Inflammatory macrophage (primary cell): Measurements from ENCODE around the gene FOSL2.

Experiments
- DNase-seq, 2 donors: peaks; one replicate each; pipeline ENCODE4 v3.0.0-alpha.2; 2020 to 2022

Gene FOSL2

DNA sequence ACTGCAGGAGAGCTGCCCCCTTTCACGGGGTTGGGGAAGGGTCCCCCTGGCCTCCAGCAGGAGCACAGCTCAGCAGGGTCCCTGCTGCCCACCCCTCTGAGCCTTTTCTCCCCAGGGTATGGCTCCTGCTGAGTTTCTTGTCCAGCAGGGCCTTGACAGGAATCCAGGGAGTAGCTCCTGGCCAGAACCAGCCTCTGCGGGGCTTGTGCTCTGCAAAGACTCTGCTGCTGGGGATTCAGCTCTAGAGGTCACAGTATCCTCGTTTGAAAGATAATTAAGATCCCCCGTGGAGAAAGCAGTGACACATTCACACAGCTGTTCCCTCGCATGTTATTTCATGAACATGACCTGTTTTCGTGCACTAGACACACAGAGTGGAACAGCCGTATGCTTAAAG, 21.2 kb downstream of the FOSL2 start:
- no peak for DNase-seq

DNA sequence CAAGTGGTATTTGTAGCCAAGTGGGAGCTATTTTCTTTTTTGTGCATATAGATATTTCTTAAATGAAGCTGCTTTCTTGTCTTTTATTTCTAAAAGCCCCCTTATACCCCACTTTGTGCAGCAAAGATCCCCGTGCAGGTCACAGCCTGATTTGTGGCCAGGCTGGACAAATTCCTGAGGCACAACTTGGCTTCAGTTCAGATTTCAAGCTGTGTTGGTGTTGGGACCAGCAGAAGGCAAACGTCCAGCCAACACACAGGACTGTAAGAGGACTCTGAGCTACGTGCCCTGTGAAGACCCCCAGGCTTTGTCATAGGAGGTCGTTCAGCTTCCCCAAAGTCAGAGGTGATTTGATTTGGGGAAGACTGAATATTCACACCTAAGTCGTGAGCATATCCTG, 21.9 kb downstream of the FOSL2 start:
- no peak for DNase-seq

DNA sequence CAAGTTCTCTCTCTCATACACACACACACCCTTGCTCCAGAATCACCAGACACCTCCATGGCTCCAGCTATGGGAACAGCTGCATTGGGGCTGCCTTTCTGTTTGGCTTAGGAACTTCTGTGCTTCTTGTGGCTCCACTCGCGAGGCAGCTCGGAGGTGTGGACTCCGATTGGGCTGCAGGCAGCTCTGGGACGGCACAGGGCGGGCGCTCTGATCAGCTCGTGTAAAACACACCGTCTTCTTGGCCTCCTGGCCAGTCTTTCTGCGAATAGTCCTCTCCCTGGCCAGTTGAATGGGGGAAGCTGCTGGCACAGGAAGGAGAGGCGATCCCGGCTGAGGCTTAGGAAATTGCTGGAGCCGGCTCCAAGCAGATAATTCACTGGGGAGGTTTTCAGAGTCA, 22.4 kb downstream of the FOSL2 start:
- no peak for DNase-seq

DNA sequence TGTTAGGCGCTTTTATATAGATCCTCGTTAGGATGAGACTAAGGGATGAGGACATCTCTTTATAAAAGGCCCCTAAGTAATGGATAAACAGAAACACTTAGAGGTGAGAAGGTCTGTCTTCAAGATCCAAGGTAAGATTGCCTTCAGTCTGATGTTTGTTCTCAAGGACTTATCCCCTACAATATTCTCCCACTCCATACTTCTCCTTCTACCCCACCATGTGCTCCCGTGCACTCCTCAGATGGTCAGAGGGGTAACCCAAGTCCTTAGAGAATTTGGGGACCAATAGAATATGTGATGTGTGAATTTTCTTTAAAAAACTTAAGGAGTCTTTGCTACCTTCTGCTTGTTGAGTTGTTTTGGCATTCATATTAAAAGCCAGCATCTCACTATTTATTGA, 23.1 kb downstream of the FOSL2 start:
- DNase-seq, result no peak

DNA sequence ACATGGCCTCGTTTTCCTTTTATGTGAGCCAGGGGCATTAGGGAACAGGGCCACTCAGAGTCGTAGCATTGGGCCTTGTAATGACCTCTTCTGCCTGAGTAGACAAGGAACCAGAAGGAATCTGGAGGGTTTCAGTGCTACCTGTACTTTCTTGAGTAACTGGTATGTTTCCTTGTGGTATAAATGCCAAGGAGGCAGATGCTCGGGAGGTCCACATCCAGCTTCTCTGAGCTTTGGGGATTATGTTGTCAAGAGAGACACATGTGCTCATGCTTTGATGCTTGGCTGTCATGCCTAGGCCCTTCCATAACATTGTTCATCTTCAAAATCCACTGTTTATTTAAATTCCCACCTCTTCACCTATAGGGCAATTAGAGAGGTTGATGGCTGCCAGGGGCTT, 26.3 kb downstream of the FOSL2 start:
- no peak for DNase-seq

DNA sequence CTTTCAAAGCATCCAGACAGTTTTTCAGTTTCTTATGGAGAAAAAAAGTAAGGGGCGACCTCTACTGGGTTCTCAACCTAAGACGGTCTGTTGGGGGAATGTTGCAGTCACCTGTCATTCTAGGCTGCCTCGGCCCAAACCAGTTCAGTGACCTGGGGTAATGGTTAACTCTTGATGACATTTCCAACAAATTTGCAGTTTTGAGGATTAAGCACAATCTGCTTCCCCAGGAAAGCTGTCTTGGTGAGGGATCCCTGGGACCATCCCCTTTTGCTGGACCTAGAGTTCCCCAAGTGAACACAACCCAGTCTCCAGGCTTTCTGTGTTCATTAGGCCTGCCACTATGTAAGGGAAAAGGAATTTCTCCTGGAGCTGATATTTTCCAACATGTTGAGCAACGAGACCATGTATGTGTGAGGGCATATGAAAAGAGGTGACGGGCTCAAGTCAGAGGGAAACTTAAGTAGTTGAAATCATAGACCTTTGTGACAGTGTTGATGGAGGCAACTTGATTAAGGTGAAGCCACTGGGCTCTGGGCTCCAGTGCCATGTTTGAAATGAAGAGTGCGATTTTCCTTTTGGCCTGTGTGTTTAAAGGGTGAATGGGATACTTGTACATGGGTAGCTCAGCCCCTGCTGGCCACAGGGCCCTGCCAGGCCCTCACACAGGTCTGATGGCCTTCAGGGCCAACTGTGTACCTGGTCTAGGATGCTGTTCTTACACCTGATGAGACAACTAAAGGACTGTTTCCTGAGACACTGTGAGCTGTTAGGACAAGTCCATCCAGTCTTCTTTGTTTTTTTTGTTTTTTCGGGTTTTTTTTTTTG, 27.0 kb downstream of the FOSL2 start:
- DNase-seq, result no peak

DNA sequence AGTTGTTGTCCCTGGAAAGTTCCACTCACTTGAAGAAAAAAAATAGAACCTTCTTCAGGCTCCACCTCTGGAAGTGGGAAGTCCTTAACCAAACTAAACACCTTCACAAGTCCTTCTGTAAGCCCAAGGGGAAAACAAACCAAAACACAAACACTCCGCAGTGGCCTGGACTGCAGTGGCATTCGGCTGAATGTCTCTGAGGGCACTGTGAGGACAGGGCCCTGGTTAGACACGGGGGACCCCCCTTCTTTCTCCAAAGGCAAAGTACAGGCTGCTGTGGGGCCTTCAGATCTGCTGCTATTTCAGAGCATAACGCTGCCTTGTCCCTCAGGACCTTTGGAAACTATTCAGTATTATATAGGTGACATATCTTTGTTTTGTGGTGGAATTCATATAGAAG, 28.1 kb downstream of the FOSL2 start:
- no peak for DNase-seq

DNA sequence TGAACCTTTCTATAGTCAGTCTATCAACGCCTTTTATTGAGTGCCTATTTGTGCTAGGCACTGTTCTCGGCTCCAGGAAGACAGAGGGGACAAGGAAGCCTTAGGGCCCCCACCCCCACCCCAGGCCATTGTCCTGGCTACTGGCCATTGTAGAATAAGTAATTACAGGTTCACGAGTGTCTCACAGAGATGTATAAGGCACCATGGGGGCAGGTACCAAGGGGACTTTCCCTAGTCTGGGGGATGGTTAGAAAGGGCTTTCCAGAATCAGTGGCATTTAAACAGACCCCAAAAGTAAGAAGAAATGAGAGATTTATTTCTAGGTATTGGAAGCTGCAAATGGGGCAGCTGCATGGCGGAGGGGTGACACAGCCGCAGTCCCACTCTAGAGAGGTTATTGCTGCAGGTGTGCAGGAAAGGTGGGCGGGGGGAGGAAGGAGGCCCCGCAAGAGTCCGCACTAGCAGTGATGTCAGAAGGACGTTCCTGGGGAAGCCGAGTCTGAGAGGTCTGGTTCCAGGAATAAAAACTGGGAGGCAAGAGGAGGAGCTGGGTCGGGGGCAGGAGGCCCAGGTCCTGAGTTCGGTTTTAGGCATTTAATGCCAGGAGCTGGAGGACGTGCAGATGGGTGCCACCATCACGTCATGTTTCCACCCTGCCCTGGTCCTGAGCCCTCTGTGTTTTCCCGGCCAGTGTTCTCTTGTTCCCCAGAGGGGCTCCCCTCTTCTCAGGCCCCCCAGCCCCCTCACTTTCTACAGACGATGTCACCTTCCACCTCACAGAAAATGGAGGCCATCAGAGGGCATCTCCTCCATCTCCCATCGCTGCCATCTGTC, 30.5 kb downstream of the FOSL2 start:
- DNase-seq, result no peak

DNA sequence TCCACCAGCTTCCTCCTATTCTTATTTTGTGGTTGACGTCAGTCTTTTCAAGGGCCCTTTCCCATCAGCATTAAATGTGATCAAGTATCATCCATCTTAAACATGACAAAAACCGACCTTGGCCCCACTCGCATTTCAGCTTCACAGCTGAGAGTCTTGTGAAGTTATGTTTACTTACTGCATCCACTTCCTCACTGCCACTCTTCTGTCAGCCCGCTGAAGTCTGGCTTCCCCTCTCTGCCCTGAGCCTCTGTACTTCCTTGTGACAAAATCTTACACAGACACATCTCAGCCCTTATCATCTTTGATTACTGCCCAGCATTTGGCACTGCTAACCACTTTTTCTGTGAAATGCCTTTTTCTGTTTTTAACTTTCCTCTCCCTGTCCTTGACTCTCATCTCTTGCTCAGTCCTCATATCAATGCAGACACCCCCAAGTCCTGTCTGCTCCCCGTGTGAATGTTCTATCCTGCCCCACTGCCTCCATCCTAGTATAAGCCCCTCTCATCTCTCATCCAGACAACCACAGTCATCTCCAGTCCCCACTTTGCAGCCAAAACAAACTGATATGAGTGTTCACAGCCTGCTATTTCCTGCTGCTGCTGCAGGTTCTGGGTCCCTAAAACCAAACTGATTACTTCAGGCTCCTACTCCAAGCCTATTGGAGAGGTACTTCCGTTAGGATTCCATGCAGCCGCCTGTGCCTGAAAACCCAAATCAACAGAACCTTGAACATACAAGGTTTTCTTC, 31.4 kb downstream of the FOSL2 start:
- peak; percentile 80 to 85 for DNase-seq

DNA sequence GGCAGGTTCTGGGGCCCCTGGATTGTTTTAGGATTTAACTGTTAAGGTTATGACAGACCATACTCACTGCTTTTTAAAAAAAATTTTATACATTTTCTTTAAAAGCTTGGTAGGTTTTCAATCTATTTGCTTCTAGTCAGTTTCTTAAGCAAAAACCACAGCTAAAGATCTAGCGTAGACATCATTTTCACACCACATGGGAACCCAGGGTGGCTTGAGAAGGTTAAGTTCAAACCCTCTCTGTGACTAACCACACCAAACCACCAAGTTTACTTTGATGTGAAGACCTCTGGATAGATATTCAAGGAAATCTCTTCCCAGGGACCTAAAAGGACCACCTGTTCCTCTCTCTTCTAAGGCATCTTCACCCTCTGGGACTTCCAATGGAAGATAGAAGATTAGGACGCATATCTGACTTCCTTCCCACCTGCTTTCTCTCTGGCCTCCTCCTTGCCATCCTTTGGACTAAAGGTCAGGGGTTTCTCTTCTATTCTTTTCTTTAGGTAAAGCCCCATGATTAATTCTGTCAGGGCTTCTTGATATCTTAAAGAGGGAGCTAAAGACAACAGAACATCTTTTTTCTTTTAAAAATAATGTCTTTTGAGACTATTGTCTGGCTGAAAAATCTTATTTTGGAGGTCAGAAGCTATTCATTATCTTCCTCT, 32.3 kb downstream of the FOSL2 start:
- DNase-seq, result no peak

DNA sequence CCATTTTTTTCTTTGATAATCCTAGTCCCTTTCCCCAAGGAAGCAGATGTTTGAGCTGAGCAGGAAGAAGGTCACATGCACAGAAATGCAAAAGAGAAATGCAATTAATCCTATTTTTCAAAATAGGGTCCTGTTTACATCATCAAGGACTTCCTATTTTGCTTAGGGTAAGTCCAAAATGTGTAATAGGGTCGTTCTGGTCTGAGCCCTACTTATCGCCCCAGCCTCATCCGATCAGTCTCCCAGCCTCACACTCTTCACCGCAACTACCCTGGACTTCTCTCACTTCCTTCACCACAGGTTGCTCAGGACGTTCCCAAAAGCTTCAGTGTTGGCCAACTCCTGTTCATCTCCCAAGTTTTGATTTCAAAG, 32.8 kb downstream of the FOSL2 start:
- peak; percentile 63 to 64 for DNase-seq

DNA sequence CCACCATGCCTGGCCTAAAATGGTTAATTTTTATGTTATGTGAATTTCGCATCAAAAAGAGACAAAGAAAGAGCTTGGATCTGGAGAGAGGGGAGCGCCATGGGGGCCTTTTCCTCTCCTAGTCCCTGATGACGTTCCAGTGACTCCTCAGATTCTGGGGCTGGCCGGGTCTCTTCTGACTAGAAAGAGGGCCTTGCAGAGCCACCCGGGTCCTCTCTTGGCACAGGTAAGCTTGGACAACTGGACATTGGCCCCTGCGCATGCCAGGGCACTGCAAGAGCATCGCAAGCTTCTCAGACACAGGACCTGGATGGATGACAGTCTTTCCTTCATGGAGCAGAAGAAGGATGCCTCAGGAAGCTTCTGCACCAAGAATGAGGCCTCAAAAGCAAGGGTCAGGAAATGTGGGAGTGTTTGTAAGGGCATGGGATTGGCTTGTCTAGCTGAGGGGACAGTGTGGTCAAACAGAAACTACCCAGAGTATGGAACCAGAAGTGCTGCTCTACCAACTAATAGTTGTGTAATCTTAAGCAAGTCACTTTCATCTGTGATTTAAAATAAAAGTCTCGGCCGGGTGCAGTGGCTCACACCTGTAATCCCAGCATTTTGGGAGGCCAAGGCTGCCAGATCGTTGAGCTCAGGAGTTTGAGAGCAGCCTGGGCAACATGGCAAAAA, 35.2 kb downstream of the FOSL2 start:
- peak; percentile 44 to 54 for DNase-seq

DNA sequence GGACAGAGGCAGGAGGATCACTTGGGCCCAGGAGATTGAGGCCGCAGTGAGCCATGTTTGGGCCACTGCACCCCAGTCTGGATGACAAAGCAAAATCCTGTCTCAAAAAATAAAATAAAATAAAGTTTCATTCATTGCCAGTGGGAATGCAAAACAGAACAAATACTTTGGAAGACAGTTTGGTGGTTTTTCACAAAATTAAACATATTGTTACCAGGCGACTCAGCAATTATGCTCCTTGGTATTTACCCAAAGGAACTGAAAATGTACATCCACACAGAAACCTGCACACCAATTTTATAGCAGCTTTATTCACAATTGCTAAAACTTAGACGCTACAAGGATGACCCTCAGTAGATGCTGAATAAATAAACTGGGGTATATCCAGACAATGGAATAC, 35.8 kb downstream of the FOSL2 start:
- no peak for DNase-seq

DNA sequence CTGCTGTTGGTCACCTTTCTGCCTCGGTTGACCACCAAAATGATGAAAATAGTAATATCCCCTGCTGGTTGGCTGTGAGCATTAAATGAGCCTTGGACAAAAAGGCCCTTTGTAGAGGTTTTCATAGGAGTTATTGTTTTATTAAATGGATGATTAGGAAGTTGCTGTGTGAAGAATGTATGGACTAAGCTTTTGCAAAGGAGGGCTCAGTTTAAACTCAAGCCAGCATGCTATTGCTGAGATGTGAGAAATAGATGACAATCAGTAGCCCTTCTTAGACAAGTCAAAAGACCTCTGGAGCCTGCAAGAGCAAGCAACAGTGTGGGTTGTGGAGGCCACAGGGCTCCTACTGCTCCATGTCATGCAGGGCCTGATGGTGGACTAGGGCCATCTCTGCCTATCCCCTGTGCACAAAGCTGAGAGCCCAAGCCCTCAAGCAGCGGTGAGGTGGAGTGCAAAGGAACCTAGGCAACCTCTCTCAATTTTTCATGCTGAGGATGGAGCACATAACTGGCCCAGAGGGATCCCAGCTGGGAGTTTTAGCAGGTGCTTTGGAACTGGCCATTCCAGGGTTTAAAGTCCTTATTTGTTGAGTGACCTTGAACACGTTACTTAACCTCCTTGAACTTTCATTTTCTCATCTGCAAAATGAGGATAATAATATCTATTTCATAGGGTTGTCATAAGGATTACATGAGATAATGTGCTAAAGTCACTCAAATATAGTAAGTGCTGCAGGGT, 37.1 kb downstream of the FOSL2 start:
- no peak for DNase-seq

DNA sequence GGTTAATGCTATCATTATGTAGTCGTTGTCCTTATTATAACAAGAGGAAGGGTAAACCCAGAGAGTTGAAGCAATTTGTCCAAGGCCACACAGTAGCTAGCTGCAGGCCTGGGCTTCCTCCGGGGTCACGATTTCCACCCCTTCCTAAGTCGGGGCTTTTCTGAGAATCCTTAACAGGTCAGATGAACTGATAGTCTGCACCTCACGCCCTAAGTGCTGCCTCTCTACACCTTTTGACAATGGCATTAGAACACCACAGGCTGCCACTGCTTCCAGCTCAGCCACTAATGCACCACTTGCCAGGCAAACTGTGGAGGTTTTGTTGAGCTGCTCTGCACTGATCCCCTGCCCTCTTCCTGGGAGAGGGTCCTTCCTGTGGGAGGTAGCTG, 37.7 kb downstream of the FOSL2 start:
- no peak for DNase-seq

DNA sequence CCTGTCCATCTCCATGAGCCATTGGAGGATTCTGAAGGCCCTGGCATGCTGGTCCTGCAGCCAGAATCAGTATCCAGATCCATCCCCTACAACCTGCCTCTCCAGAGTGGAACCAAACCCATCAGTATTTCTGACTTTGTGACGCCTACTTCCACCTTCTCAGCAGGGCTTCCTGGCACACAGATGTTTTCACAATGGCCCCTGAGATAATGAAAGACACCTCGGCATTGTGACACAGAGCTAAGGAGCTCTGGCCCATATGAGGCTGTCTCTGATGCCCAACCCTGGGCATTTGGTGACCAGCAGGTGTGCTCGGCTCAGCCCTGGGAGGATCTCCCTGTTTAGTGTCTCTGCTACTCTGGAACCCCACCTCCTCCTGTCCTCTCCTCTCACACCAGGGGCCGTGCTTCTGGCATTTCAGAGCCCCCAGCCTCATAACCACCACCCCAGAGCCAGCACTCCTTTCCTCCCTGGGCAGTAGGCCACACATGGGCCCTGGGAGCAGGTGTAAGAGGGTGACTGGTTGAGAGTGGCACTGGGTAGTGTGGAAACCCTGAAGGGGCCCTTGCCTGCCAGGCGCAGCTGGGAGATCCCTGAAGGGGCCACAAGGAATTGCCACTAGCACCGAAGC, 38.2 kb downstream of the FOSL2 start:
- no peak for DNase-seq

DNA sequence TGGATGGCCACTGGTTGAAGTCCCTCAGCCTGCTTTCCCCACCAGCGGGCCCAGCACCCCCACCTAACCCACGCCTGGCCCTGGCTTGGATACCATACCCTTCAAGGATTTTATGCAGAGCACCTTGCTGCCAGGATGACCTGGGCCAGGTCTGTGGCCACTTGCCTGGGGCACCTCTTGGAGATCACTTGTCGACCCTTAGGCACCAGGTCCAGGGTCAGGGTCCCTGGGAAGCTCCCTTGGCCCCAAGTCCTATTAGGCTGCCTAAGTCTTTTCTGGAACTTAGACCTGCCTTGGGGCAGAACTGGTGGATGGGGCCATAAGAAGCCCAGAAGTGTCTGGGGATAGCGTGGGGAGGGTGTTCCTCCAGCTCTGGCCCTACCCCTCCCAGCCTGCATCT, 39.1 kb downstream of the FOSL2 start:
- DNase-seq, result no peak

DNA sequence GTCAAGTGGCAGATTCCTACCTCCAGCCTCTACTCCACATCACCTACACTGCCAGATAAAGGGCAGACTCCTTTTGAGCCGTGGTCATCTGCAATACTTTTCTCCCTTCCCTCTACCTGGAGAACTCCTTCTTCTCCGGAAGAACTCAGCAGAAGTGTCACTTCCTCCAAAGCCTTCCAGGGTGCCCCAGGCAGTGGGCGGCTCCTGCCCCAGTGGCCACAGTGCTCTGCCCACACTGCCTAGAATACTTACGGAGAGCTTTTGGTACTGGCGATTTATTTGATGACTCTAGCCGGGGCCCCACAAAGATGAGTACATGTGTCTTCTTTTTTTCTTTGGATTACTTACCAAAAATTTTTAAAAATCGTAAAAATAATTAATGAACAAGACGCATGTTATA, 39.7 kb downstream of the FOSL2 start:
- DNase-seq, result peak; percentile 60 to 81

DNA sequence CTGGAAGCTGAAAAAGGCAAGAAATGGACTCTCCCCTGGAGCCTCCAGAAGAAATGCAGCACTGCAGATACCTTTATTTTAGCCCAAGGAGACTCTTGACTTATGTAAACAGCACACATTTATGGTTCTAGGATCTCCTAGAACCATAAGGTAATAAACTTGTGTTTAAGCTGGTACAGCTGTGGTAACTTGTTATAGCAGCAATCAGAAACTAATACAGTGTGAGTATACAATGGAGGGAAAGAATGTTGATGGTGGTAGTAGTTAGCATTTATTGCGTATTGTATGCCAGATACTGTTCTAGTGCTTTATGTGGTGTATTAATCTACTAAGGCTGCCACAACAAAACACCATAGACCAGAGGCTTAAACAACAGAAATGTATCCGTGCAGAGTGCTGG, 40.6 kb downstream of the FOSL2 start:
- no peak for DNase-seq

DNA sequence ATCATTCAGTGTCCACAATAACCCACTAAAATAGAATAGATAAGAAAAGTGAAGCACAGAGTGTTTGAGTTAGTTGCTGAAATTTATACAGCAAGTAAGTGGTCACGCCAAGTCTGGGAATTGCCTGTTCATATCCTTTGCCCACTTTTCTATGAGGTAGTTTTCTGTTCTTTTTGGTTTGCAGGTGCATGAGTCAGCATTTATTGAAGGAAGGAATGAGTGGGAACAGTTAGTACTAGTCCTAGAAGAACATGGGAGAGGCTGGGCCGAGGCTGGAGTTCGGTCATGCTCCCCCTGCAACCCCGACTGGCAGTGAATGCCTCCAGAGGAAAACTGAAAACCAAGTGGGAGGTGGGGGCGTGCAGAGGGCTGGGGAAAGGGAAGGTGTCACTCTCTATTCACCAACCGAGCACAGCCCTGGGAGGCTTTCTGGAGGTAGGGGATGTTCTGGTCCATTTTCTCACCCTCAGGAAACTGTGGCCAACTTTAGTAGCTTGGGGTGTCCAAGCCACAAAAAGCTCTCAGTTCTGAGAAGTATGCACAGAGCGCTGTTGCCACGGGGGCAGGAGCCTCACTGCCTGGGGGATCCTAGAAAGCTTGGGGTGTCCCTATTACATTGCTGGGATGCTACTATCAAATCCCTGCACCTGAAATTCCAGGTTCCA, 41.4 kb downstream of the FOSL2 start:
- no peak for DNase-seq

DNA sequence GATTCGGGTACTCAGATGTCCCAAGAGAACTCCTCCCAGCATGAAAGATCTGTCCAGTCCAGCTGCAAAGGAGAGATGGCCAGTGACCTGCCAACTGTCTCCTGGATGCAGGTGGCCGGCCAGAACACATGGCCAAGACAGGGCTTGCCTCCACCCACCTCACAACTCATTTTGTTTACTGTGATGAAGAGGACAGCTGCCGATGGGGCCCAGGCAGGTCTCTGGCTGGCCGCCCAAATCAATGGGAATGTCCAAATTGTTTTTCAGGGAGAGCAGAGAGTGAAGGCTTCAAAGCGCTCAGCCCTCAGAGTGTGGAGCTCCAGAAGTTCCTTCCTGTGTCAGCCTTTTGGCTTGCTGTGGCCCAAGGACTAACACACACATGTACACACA, 41.9 kb downstream of the FOSL2 start:
- no peak for DNase-seq
